HepG2 (cell line): ENCODE data around the gene PHF8. TPM values are rescaled to one million over a fixed set of nuclear protein-coding genes. Genes with fewer than 3 reads are reported as not detected.
A peak's percentile ranks its signal among the peaks of the same experiment; 100 is the strongest.

Experiments
- ATF7 ChIP-seq, 2 experiments: fragments of 450-650 bp in 1 of 2; sonication (generic) in 1 of 2; formaldehyde crosslinking in 1 of 2; IDR thresholded peaks; 2 replicates each; pipeline versions ENCODE4 v1.4.0 to v1.6.1; 2016 to 2020; ENCODE audit warnings: antibody characterized with exemption in 1 of 2, mild to moderate bottlenecking in 1 of 2, missing genetic modification reagents in 1 of 2
- MXI1 ChIP-seq: IDR thresholded peaks from 3 replicates; pipeline ENCODE4 v1.6.1; 2012; ENCODE audit warnings: low read depth, low read length, inconsistent platforms, borderline replicate concordance
- PCBP1 ChIP-seq: fragments of 200-400 bp; formaldehyde crosslinking; IDR thresholded peaks from 2 replicates; pipeline ENCODE4 v1.6.1; 2017; ENCODE audit warnings: mild to moderate bottlenecking, low read depth, low read length, borderline replicate concordance
- RBM39 ChIP-seq: fragments of 200-400 bp; formaldehyde crosslinking; IDR thresholded peaks from one replicate; pipeline ENCODE4 v1.6.1; 2018; ENCODE audit warnings: antibody characterized with exemption, mild to moderate bottlenecking, low read depth, low read length; ENCODE audit not compliant: poor library complexity, severe bottlenecking
- SAP130 ChIP-seq: IDR thresholded peaks from 2 replicates; pipeline ENCODE4 v1.6.1; 2016; ENCODE audit warnings: low read depth
- SMAD1 ChIP-seq: sonication (generic); formaldehyde crosslinking; IDR thresholded peaks from 2 replicates; pipeline ENCODE4 v1.4.0; 2020; ENCODE audit warnings: missing genetic modification reagents, low read depth, mild to moderate bottlenecking, borderline replicate concordance
- SPEN ChIP-seq: sonication (generic); formaldehyde crosslinking; IDR thresholded peaks from 2 replicates; pipeline ENCODE4 v1.5.1; 2020; ENCODE audit warnings: low read depth, mild to moderate bottlenecking, missing genetic modification reagents
- ZBTB21 ChIP-seq: sonication (generic); formaldehyde crosslinking; IDR thresholded peaks from 2 replicates; pipeline ENCODE4 v1.4.0; 2020; ENCODE audit warnings: missing genetic modification reagents
- ZNF562 ChIP-seq: sonication (generic); formaldehyde crosslinking; IDR thresholded peaks from 2 replicates; pipeline ENCODE4 v1.8.0; 2022; ENCODE audit warnings: missing genetic modification reagents, borderline replicate concordance
- ZNF589 ChIP-seq: sonication (generic); formaldehyde crosslinking; conservative IDR thresholded peaks from 2 replicates; pipeline ENCODE4 v1.8.0; 2022; ENCODE audit warnings: mild to moderate bottlenecking, moderate library complexity, missing genetic modification reagents
- ZNF772 ChIP-seq: sonication (generic); formaldehyde crosslinking; IDR thresholded peaks from 2 replicates; pipeline ENCODE4 v1.5.0; 2020; ENCODE audit warnings: mild to moderate bottlenecking, missing genetic modification reagents
- polyA plus RNA-seq, 8 experiments: library from polyadenylated mRNA; depleted of rRNA in 3 of 8; stranded (reverse) in 7 of 8; unstranded in 1 of 8; fragments of >200 nt; fragmentation: Illumina TruSeq in 4 of 8; extraction: Trizol in 4 of 8; gene quantifications; 2 replicates each; pipeline versions ENCODE4 v1.2.1 to v1.2.3, GENCODE V29; 2011 to 2016; ENCODE audit warnings: low read depth in 4 of 8, missing spikeins in 1 of 8, mixed read lengths in 1 of 8; ENCODE audit not compliant: insufficient read depth in 1 of 8
- total RNA-seq, 5 experiments: library from RNA; depleted of rRNA; stranded (reverse); fragments of >200 nt; fragmentation: Illumina TruSeq; extraction: Trizol; gene quantifications; 2 replicates each; pipeline ENCODE4 v1.2.3, GENCODE V29; 2016; ENCODE audit warnings: low read depth in 1 of 5
- TF ChIP-seq, protein P1 (sequence below): sonication (generic); formaldehyde crosslinking; IDR thresholded peaks from 2 replicates; pipeline ENCODE4 v1.9.0; 2021; ENCODE audit warnings: missing genetic modification reagents, mild to moderate bottlenecking, borderline replicate concordance
- TF ChIP-seq, protein P2 (sequence below): sonication (generic); formaldehyde crosslinking; IDR thresholded peaks from 2 replicates; pipeline ENCODE4 v1.5.0; 2020; ENCODE audit warnings: missing genetic modification reagents
- TF ChIP-seq, protein P3 (sequence below), 2 experiments: fragments of 450-650 bp in 1 of 2; sonication (generic) in 1 of 2; formaldehyde crosslinking; IDR thresholded peaks; 2 replicates each; pipeline versions ENCODE4 v1.5.0 to v1.8.0; 2020 to 2022; ENCODE audit warnings: mild to moderate bottlenecking in 1 of 2, missing genetic modification reagents in 1 of 2
- TF ChIP-seq, protein P4 (sequence below): sonication (generic); formaldehyde crosslinking; IDR thresholded peaks from 2 replicates; pipeline ENCODE4 v1.8.0; 2022; ENCODE audit warnings: mild to moderate bottlenecking, missing genetic modification reagents; ENCODE audit not compliant: insufficient replicate concordance
- TF ChIP-seq, protein P5 (sequence below): IDR thresholded peaks from 2 replicates; pipeline ENCODE4 v1.6.1; 2016; ENCODE audit warnings: missing compliant biosample characterization, missing genetic modification reagents, borderline replicate concordance

PHF8 gene
- total and polyA plus RNA-seq, 2 of the 13 experiments (the other 11 are each of a cell fraction or from before 2014, with no cell fraction given): 15.5 to 19.1 TPM

DNA sequence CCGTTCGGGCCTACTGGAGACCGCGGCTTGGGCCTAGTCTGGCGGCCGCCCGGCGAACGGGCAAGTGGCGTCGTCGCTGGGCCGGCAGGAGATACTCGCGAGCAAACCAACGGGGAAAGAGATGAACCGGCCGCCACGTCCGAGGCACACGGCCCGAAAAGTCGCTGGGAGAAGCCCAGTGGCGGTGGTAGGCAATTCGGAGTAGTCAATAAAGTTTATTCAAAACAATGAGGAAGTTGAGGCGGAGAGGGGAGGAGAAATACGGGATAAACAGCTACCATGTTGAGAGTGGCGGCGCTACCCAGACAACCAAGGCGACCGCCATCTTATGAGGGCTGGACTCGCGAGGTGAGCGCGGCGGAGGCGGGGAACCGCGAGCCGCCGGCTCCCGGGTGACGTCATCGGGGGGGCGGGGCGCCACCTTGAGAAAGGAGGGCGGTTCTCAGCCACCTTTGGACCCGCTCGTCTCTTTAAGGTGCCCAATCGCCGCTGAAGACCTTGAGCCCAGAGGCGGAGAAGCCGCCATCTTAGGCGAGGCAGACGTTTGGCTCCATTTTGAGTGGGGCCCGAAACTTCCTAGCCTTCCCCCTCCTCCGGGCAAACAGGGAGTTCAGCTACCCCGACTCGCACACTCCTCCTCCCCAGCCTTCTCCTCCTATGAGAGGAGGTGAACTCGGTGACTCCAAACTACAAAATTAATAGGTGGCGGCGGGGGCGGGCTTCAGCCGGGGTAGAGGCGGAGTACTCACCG lies at the start of gene PHF8 (continued):
- TF ChIP-seq, protein P1, sequence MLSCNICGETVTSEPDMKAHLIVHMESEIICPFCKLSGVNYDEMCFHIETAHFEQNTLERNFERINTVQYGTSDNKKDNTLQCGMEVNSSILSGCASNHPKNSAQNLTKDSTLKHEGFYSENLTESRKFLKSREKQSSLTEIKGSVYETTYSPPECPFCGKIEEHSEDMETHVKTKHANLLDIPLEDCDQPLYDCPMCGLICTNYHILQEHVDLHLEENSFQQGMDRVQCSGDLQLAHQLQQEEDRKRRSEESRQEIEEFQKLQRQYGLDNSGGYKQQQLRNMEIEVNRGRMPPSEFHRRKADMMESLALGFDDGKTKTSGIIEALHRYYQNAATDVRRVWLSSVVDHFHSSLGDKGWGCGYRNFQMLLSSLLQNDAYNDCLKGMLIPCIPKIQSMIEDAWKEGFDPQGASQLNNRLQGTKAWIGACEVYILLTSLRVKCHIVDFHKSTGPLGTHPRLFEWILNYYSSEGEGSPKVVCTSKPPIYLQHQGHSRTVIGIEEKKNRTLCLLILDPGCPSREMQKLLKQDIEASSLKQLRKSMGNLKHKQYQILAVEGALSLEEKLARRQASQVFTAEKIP: no peak
- TF ChIP-seq PCBP1: no peak
- TF ChIP-seq, protein P2, sequence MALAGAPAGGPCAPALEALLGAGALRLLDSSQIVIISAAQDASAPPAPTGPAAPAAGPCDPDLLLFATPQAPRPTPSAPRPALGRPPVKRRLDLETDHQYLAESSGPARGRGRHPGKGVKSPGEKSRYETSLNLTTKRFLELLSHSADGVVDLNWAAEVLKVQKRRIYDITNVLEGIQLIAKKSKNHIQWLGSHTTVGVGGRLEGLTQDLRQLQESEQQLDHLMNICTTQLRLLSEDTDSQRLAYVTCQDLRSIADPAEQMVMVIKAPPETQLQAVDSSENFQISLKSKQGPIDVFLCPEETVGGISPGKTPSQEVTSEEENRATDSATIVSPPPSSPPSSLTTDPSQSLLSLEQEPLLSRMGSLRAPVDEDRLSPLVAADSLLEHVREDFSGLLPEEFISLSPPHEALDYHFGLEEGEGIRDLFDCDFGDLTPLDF (CRISPR knock-in tag): 0 out of 2 replicates have a peak, but pooled peaks have one; percentile 17
- peak; percentile 82; the same call in 1 of the 2 replicates for TF ChIP-seq SPEN (CRISPR knock-in tag)
- no peak for TF ChIP-seq ZNF562
- no peak for TF ChIP-seq SMAD1 (CRISPR knock-in tag)
- TF ChIP-seq ZNF589 (CRISPR knock-in tag): no peak
- TF ChIP-seq, protein P3, sequence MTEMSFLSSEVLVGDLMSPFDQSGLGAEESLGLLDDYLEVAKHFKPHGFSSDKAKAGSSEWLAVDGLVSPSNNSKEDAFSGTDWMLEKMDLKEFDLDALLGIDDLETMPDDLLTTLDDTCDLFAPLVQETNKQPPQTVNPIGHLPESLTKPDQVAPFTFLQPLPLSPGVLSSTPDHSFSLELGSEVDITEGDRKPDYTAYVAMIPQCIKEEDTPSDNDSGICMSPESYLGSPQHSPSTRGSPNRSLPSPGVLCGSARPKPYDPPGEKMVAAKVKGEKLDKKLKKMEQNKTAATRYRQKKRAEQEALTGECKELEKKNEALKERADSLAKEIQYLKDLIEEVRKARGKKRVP (CRISPR knock-in tag; IDR thresholded peaks at IDR 0.05): no peak
- peak; percentile 14; the same call in 1 of the 3 replicates for TF ChIP-seq MXI1
- peak; percentile 59 for TF ChIP-seq SAP130 (CRISPR knock-in tag)
- TF ChIP-seq RBM39: no peak
- TF ChIP-seq, protein P4, sequence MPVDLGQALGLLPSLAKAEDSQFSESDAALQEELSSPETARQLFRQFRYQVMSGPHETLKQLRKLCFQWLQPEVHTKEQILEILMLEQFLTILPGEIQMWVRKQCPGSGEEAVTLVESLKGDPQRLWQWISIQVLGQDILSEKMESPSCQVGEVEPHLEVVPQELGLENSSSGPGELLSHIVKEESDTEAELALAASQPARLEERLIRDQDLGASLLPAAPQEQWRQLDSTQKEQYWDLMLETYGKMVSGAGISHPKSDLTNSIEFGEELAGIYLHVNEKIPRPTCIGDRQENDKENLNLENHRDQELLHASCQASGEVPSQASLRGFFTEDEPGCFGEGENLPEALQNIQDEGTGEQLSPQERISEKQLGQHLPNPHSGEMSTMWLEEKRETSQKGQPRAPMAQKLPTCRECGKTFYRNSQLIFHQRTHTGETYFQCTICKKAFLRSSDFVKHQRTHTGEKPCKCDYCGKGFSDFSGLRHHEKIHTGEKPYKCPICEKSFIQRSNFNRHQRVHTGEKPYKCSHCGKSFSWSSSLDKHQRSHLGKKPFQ (CRISPR knock-in tag): peak; percentile 42
- TF ChIP-seq, protein P5, sequence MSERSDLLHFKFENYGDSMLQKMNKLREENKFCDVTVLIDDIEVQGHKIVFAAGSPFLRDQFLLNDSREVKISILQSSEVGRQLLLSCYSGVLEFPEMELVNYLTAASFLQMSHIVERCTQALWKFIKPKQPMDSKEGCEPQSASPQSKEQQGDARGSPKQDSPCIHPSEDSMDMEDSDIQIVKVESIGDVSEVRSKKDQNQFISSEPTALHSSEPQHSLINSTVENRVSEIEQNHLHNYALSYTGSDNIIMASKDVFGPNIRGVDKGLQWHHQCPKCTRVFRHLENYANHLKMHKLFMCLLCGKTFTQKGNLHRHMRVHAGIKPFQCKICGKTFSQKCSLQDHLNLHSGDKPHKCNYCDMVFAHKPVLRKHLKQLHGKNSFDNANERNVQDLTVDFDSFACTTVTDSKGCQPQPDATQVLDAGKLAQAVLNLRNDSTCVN (CRISPR knock-in tag): no peak
- 0 out of 2 replicates have a peak, but pooled peaks have one; percentile 19 for TF ChIP-seq ZNF772 (CRISPR knock-in tag)
- peak; percentile 99 for TF ChIP-seq ATF7 (IDR thresholded peaks at IDR 0.05)
- TF ChIP-seq ATF7 (CRISPR knock-in tag; IDR thresholded peaks at IDR 0.05): peak; percentile 89
- TF ChIP-seq ZBTB21: peak; percentile 38; the same call in 1 of the 2 replicates
- TF ChIP-seq, all 625 proteins: peak for 117
